Endodermal cell (in vitro differentiated cells): Measurements from ENCODE around the gene PLAAT3. TPM values are rescaled to one million over a fixed set of nuclear protein-coding genes. Genes with fewer than 3 reads are reported as not detected.

Source experiments
- DNase-seq: peaks from one replicate; pipeline ENCODE4 v3.0.0-alpha.2; 2017
- H3K27ac ChIP-seq: 2 replicates; pipeline ENCODE4 v1.5.1; 2013; ENCODE audit warnings: mild to moderate bottlenecking, low read depth, low read length, moderate library complexity
- H3K27me3 ChIP-seq: 2 replicates; pipeline ENCODE4 v1.6.1; 2013; ENCODE audit warnings: mild to moderate bottlenecking, low read length, moderate library complexity; ENCODE audit not compliant: insufficient read depth, control insufficient read depth, poor library complexity, severe bottlenecking
- H3K36me3 ChIP-seq: 2 replicates; pipeline ENCODE4 v1.7.0; 2013; ENCODE audit warnings: mild to moderate bottlenecking, low read length, moderate library complexity; ENCODE audit not compliant: control insufficient read depth, insufficient read depth
- H3K4me1 ChIP-seq: one replicate; pipeline ENCODE4 v1.7.0; 2013; ENCODE audit warnings: low read length; ENCODE audit not compliant: control insufficient read depth, insufficient read depth
- H3K4me3 ChIP-seq: 2 replicates; pipeline ENCODE4 v1.5.1; 2013; ENCODE audit warnings: mild to moderate bottlenecking, low read length, moderate library complexity
- H3K9ac ChIP-seq: 2 replicates; pipeline ENCODE4 v1.6.1; 2013; ENCODE audit warnings: mild to moderate bottlenecking, low read length, moderate library complexity; ENCODE audit not compliant: poor library complexity, severe bottlenecking; ENCODE audit errors: extremely low read depth
- H3K9me3 ChIP-seq: 2 replicates; pipeline ENCODE4 v1.6.1; 2013; ENCODE audit warnings: mild to moderate bottlenecking, low read length, moderate library complexity; ENCODE audit not compliant: control insufficient read depth
- H3K27ac Mint-ChIP-seq: 2 replicates; pipeline ENCODE4 v1.8.0; 2020; ENCODE audit warnings: mixed read lengths
- H3K27me3 Mint-ChIP-seq: 2 replicates; pipeline ENCODE4 v1.8.0; 2021; ENCODE audit warnings: mild to moderate bottlenecking, mixed read lengths; ENCODE audit not compliant: insufficient read depth
- H3K36me3 Mint-ChIP-seq: 2 replicates; pipeline ENCODE4 v1.8.0; 2020; ENCODE audit warnings: low read depth, mixed read lengths
- H3K4me1 Mint-ChIP-seq: 2 replicates; pipeline ENCODE4 v1.8.0; 2020; ENCODE audit warnings: mixed read lengths
- H3K4me3 Mint-ChIP-seq: 2 replicates; pipeline ENCODE4 v1.8.0; 2020; ENCODE audit warnings: mild to moderate bottlenecking, moderate library complexity, mixed read lengths
- H3K9me3 Mint-ChIP-seq: 2 replicates; pipeline ENCODE4 v1.8.0; 2020; ENCODE audit warnings: mild to moderate bottlenecking, mixed read lengths
- WGBS, 2 experiments: methylation state at CpG; one replicate each; pipeline versions ENCODE4 v1.1.5 to v1.1.7; 2013; ENCODE audit warnings: missing lambda C conversion rate in 2 of 2, mixed read lengths in 1 of 2; ENCODE audit not compliant: insufficient coverage in 1 of 2, insufficient read length in 1 of 2; 5-methylcytosine and 5-hydroxymethylcytosine counted together
- total RNA-seq, 2 donors: library from RNA; stranded (reverse); fragmentation: NEBNext Ultra II Directional in 1 of 2; extraction: Animal tissue kit (Norgen Biotek cat#: 25700) in 1 of 2; gene quantifications; 2 replicates in 1 of 2; 3 replicates in 1 of 2; pipeline ENCODE4 v1.2.1, GENCODE V29; 2021
- TF ChIP-seq, protein P1 (sequence below): fragments of 200-600 bp; sonication (generic); conservative IDR thresholded peaks from 2 replicates; pipeline ENCODE4 v1.5.0; 2021; ENCODE audit warnings: antibody characterized with exemption, mild to moderate bottlenecking

Gene PLAAT3
- total RNA-seq, 2 donors from 2014 or later, result 33.5 to 45.9 TPM

DNA sequence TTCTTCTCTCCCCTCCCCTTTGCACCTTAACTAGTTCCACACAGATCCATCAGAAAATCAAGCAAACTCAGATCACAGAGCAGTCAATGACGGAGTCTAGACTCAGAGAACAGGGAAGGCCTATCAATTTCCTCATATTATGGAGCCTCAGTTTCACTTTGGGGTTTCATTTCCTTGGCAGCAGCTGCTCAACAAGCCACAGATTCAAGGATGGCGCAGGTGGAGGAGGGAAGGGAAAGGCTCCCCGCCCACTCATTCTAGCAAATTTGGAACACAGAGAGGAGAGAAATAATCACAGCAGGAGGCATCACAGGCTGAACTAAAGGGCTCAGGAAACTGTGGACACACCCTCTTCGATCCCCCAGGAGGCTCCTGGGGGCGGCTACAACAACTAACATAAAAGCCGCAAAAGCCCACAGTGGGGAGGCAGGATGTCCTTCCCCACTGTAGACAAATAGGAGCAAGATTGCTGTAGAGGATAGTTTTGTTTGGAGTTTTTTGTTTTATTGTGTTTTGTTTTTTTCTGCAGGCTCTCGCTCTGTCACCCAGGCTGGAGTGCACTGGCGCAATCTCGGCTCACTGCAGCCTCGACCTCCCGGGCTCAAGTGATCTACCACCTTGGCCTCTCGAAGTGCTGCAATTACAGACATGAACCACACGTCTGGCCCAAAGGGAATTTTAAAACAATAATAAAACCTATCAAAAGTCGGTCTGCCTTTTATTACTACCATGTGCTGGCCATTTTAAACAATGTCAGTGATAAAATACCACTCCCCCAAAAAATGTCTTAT, 3.4 kb downstream of the PLAAT3 start:
- H3K36me3 ChIP-seq, result no peaks in the 10 kb centered on the region
- H3K4me3 Mint-ChIP-seq, result peak overlapping the region; percentile 33
- H3K9ac ChIP-seq, result no peak overlapping the region
- DNase-seq, result peak; percentile 85
- 27 to 37% methylated on average over 11 to 14 of the region's 14 CpGs for WGBS, 2 experiments
- no peaks in the 10 kb centered on the region for H3K9me3 ChIP-seq
- H3K27me3 ChIP-seq, result no peaks in the 10 kb centered on the region
- H3K4me3 ChIP-seq, result peak overlapping the region; percentile 41
- H3K27ac ChIP-seq, result no peak overlapping the region
- H3K36me3 Mint-ChIP-seq, result no peaks in the 10 kb centered on the region
- no peak overlapping the region for H3K27ac Mint-ChIP-seq
- peaks cover 2% of the 10 kb centered on the region for H3K4me1 ChIP-seq
- peaks cover 31% of the 10 kb centered on the region for H3K4me1 Mint-ChIP-seq
- H3K9me3 Mint-ChIP-seq, result no peaks in the 10 kb centered on the region
- TF ChIP-seq, protein P1, sequence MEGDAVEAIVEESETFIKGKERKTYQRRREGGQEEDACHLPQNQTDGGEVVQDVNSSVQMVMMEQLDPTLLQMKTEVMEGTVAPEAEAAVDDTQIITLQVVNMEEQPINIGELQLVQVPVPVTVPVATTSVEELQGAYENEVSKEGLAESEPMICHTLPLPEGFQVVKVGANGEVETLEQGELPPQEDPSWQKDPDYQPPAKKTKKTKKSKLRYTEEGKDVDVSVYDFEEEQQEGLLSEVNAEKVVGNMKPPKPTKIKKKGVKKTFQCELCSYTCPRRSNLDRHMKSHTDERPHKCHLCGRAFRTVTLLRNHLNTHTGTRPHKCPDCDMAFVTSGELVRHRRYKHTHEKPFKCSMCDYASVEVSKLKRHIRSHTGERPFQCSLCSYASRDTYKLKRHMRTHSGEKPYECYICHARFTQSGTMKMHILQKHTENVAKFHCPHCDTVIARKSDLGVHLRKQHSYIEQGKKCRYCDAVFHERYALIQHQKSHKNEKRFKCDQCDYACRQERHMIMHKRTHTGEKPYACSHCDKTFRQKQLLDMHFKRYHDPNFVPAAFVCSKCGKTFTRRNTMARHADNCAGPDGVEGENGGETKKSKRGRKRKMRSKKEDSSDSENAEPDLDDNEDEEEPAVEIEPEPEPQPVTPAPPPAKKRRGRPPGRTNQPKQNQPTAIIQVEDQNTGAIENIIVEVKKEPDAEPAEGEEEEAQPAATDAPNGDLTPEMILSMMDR, result peak; percentile 62
- peaks cover 6% of the 10 kb centered on the region for H3K27me3 Mint-ChIP-seq

DNA sequence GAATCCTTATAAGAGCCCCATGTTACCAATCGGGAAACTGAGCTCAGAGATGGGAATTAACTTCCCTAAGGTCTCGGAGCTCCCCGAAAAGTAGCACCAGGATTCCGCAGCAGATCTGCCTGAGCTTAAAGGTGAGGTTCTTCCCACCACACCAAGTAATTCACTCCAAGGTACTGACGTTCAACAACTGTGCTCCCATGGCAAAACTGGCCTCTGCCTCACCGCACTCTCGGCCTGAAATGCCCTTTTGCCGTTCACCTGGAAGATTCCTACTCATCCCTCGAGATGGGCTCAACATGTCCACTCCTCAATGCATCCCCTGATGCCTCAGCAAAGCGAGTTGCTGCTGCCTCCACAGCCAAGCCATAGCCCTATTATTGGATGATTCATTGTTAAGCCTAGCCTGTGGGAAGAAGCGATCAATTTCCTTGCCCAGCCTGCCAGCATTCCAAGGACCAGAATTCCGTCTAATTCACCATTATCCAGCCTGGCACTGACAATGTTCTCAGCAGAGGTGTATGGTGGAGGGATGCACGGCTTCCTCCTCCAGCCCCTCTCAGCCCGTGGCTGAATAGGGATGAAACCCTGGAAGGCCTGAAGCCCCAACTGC, 4.2 kb downstream of the PLAAT3 start:
- TF ChIP-seq, protein P1, result no peak
- Histone ChIP-seq H3K27me3 (no peaks in the 10 kb centered on the region), H3K36me3 (no peaks in the 10 kb centered on the region), H3K27ac (no peak overlapping the region), H3K4me1 (peaks cover 2% of the 10 kb centered on the region), H3K4me3 (peak overlapping the region; percentile 41), H3K9ac (no peak overlapping the region), H3K9me3 (no peaks in the 10 kb centered on the region)
- H3K9me3 Mint-ChIP-seq, result no peaks in the 10 kb centered on the region
- WGBS, 2 experiments, result 84 to 88% methylated on average over 11 to 14 of the region's 14 CpGs
- no peak overlapping the region for H3K27ac Mint-ChIP-seq
- peak; percentile 57 for DNase-seq
- H3K36me3 Mint-ChIP-seq, result no peaks in the 10 kb centered on the region
- H3K4me3 Mint-ChIP-seq, result no peak overlapping the region
- H3K27me3 Mint-ChIP-seq, result peaks cover 6% of the 10 kb centered on the region
- H3K4me1 Mint-ChIP-seq, result peaks cover 31% of the 10 kb centered on the region

DNA sequence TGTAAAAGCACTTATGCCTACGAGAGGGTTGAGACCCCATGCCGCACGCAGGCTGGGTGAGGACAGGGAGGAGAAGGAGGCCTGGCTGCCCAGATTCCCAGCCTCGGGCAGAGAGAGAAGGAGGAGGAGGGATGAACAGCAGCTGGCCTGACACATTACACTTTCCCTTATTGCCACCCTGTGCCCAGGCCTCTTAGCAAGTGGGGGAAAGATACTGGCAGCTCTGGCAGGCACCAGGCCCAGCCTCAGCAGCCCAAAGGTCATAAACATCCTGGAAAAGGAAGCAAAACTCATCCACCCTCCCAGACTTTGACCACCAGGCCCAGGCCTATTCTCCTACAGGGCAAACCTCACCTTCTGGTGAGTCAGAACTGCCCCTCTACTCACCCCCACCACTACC, 4.7 kb downstream of the PLAAT3 start:
- Mint-ChIP-seq H3K4me3 (no peak overlapping the region), H3K9me3 (no peaks in the 10 kb centered on the region), H3K4me1 (peaks cover 31% of the 10 kb centered on the region), H3K36me3 (peaks cover 3% of the 10 kb centered on the region), H3K27me3 (peaks cover 6% of the 10 kb centered on the region), H3K27ac (no peak overlapping the region)
- TF ChIP-seq, protein P1, result no peak
- Histone ChIP-seq H3K9ac (no peak overlapping the region), H3K27ac (no peak overlapping the region), H3K27me3 (no peaks in the 10 kb centered on the region), H3K36me3 (no peaks in the 10 kb centered on the region), H3K9me3 (no peaks in the 10 kb centered on the region), H3K4me1 (peaks cover 2% of the 10 kb centered on the region), H3K4me3 (no peak overlapping the region)
- 94 to 95% methylated on average over 3 of the region's 4 CpGs for WGBS, 2 experiments
- DNase-seq, result no peak
